Activated T-helper 9 cell treated with anti-CD3 and anti-CD28 coated beads, Interleukin-2, amount 50 U/mL, for 16 hours (primary cell): ENCODE results near the gene DUSP6.

ENCODE experiments used
- DNase-seq: peaks from one replicate; pipeline ENCODE4 v3.0.0-alpha.2; 2020; ENCODE audit warnings: low read depth

The DUSP6 gene

GRCh38 chr12:89352492-89353187 lies at the start of gene DUSP6:
Gene DUSP6, minus strand, starts transcription at chr12:89352501. Its CDS starts 462 bp downstream, at chr12:89352039.
- DNase-seq, result peak; percentile 80

DNA sequence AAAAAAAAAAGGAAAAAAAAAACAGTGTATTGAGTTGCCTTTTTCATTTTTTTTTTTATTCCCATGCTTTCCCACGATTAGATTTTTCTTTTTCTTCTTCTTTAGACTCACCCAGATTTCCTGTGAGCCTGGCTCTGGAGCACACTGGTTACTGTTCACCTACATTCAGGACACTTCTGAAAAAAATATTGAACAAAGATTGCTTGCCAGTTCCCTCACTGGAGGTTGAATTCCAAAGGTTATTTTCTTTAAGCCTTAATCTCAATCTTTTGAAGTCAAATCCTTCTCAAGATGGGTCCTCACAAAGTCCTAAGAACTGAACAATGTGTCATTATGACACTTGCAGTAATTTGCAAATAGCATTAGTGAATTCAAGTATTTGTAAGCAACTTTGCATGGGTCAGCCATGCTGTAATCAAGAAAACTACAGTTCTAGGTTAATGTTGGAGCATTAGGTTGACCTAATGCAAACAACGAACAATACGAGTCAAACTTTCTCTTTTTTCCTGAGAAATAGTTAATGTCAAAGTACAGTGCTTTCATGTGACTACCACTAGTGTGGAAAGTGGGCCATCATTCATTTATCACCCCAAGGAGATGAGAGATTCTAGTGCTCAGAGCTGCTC lies 49.2 kb upstream of the DUSP6 start:
- no peak for DNase-seq

DNA sequence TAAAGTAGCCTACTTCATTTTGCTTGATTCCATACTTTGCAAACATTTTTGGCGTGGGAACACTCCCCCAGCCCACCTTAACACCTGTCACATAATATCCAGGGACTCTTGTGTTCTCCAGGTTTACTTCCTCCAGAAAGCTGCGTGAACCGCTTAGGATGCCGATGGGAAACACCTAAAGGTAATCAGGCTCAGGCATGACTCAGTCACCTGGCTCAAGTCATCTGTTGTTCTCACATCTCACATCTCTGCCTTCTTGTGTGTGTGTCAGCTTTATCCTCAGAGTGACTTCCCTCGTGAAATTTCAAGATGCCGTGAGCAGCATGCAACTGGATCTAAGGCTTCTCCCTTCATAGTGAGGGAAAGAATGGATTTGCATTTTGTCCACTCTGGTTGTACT lies 48.1 kb upstream of the DUSP6 start:
- no peak for DNase-seq

GRCh38 chr12:89395712-89396111 lies 43.4 kb upstream of the DUSP6 start:
- DNase-seq, result no peak

GRCh38 chr12:89393551-89394121 lies 41.3 kb upstream of the DUSP6 start:
- DNase-seq, result no peak

GRCh38 chr12:89392391-89392790 lies 40.1 kb upstream of the DUSP6 start:
- DNase-seq, result no peak

DNA sequence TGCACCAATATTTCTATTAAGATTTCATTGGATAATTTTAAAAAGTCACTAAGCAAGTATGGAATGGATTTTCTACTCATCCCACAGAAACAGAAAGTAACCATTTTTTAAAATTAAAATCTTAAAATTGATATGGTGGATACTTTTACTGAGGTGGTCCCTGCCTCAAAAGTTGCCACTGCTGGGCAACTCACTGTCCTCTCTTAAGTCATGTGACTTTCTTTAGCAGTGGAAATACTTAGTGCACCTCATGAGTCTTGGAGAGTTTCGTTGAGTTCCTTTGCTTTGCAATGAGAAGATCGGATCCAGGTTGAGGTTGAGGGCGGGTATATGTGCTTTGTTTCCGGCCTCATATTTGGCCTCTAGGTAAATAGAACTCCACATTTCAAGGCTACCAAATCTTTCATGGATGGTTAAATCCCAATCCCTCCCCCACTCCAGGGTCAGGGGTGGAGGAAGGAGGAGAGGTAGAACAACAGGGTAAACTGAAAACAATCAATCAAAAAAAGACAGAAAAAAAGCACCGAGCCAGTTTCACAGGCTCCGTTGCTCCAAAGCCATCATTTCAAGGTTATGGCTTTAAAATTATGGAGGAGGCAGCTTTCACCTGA lies 39.5 kb upstream of the DUSP6 start:
- DNase-seq, result no peak

- DNase-seq, result no peak
Measured at GRCh38 chr12:89390802-89391673, 38.7 kb upstream of the DUSP6 start.

GRCh38 chr12:89389755-89390661 lies 37.7 kb upstream of the DUSP6 start:
- no peak for DNase-seq

DNA sequence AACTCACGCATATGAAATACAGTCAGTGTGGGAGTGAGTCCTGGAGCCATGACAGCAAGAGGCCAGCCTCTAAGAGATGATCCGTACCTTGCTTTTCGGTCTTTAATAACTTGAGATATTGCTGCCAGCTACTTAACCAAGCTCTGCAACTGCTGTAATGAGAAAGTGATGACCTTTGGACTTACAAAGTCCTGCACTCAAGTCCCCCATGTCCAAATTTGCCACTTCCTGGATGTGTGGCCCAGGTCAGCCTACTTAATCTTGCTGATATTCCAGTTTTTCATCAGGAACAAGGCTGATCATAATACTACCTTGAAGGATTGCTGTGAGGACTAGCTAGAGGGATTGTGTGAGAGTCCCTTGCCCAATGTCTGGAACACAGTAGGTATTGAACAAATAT lies 33.8 kb upstream of the DUSP6 start:
- DNase-seq, result no peak

DNA sequence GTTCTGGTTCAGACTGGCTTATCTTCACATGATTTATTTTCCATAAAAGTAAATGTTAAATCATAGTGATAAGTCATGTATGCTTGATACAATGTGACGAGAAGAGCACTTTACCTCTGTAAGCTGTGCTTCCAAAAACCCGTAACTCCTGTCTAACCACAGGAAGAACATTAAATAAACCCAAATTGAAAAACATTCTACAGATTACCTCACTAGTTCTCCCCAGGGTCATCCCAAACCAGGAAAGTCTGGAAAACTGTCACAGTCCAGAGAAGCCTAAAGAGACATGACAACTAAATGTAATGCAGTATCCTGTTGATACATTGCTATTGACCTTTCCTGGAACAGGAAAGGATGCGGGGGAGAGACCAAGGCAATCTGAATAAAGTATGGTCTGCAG lies 32.5 kb upstream of the DUSP6 start:
- no peak for DNase-seq

GRCh38 chr12:89384050-89384758 lies 31.9 kb upstream of the DUSP6 start:
- no peak for DNase-seq

GRCh38 chr12:89383235-89384049 lies 31.1 kb upstream of the DUSP6 start:
- DNase-seq, result no peak

DNA sequence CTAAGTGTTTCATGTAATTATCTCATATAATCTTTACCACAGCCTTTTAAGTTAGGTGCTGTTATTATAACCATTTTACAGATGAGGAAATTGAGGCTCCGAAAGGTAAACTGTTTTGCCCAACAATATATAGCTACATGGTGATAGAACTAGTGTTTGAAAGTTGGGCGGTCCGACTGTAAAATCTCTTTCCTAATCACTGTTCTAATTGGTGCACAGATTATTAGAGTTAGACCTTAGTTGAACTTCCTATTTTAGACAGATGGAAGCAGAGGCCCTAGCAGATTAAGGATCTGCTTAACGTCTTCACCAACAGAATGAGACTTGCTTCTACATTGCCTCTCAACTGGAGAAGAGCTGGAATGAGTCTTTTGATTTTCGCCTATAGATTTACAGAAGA lies 30.0 kb upstream of the DUSP6 start:
- no peak for DNase-seq

DNA sequence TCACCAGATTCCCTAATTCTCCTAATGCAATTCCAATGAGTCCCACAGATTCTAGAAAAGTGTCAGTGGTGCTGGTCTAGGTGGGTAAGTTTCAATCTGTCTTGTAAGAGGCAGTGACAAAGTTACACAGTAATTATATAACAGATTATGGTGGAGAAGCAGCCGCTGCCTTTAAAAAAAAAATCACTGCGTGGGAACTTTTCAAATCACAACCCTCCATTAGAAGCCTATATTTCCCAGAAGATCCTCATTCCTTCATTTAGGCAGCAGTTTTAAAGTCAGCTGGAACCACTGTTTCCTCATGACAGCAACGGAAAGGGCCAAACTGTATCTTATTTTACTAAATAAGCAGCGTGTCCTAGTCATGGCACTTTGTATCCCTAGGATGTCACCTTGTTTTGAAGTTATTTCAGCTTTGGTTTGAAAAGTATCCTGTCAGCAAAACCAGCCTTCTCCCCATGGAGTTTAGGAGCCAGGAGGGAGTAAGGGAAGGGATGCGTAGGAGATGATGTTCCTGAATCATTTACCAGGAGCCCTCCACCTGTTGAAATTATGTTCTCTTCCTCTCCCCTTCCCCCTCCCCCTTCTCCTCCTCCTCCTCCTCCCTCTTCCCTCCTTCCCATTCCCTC lies 27.7 kb upstream of the DUSP6 start:
- no peak for DNase-seq

DNA sequence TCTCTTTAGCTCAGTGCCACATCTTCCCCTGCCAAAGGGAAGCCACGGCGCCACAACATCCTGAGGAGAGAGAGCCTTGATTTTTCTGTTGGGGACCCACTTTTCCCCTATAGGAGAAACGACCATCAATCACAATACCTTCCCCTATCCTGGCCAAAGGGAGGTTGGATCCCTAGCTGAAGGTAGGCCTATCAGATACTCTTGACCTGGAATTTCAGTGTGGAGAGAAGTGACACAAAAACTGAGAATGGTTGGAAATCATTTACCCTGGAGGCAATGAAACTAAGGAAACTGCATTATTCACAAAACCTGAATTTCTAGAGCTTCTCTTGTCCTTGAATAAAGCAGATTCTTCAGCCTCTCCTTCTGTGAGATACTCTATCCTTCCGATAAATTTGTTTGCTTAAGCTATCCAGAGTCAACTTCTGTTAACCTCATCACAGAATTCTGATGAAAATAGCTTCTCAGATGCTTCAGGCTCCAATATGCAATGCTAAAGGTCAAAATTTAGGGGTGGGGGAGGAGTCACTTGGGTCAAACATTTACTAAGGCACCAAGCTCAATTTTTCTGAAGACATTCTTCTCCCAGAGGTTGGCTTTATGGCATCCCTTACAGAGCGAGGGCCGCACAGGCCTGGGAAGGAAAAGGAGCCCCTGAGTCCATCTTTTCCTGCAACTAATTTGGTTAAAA lies 27.0 kb upstream of the DUSP6 start:
- no peak for DNase-seq

- no peak for DNase-seq
Measured at GRCh38 chr12:89376844-89377243, 24.5 kb upstream of the DUSP6 start.

GRCh38 chr12:89376202-89376529 lies 23.9 kb upstream of the DUSP6 start:
- DNase-seq, result no peak
